WTC11 (cell line): ENCODE results near the gene KRT33A. TPM values are rescaled to one million over a fixed set of nuclear protein-coding genes. Genes with fewer than 3 reads are reported as not detected.
A peak's percentile ranks its signal among the peaks of the same experiment; 100 is the strongest.

Experiments
- ATAC-seq: fragments of 200-7000 bp; cut with Tn5 transposase; 2 replicates; pipeline ENCODE4 v1.10.0; 2021; ENCODE audit warnings: mild to moderate bottlenecking, moderate library complexity
- CTCF ChIA-PET: fragments of 300-600 bp; sonication (Branson Sonifier 250); formaldehyde crosslinking; loops from one replicate; lab custom pipeline; 2021; ENCODE audit warnings: antibody characterized with exemption; lab: Charles Lee
- POLR2A ChIA-PET: fragments of 350-600 bp; sonication (Branson Sonifier 250); formaldehyde crosslinking; loops from one replicate; lab custom pipeline; 2021; ENCODE audit warnings: antibody characterized with exemption; lab: Charles Lee
- DNase-seq: peaks from one replicate; pipeline ENCODE4 v3.0.0; 2021; ENCODE audit warnings: low spot score
- H3K27ac Mint-ChIP-seq: 2 replicates; pipeline ENCODE4 v1.8.0; 2021; ENCODE audit warnings: mixed read lengths
- H3K27me3 Mint-ChIP-seq: 2 replicates; pipeline ENCODE4 v1.8.0; 2021; ENCODE audit warnings: low read depth, mild to moderate bottlenecking, moderate library complexity, mixed read lengths
- H3K36me3 Mint-ChIP-seq: 2 replicates; pipeline ENCODE4 v1.8.0; 2021; ENCODE audit warnings: mixed read lengths
- H3K4me1 Mint-ChIP-seq: 2 replicates; pipeline ENCODE4 v1.8.0; 2022; ENCODE audit warnings: mixed read lengths
- H3K4me3 Mint-ChIP-seq: 2 replicates; pipeline ENCODE4 v1.8.0; 2021; ENCODE audit warnings: mild to moderate bottlenecking, moderate library complexity, mixed read lengths
- H3K9me3 Mint-ChIP-seq: 2 replicates; pipeline ENCODE4 v1.8.0; 2021; ENCODE audit warnings: mixed read lengths
- ATF2 ChIP-seq: sonication (generic); formaldehyde crosslinking; IDR thresholded peaks from 2 replicates; pipeline ENCODE4 v1.8.1; 2022; ENCODE audit warnings: low read depth, missing genetic modification reagents, borderline replicate concordance
- CDX4 ChIP-seq: fragments of 250-450 bp; sonication (Bioruptor Pico); IDR thresholded peaks from 2 replicates; pipeline ENCODE4 v1.9.0; 2021; ENCODE audit warnings: moderate library complexity, mild to moderate bottlenecking, inconsistent platforms, borderline replicate concordance
- CREM ChIP-seq: sonication (generic); formaldehyde crosslinking; IDR thresholded peaks from 2 replicates; pipeline ENCODE4 v1.8.1; 2022; ENCODE audit warnings: mild to moderate bottlenecking, missing genetic modification reagents, moderate library complexity
- CTCF ChIP-seq: fragments of 200-600 bp; IDR thresholded peaks from 2 replicates; pipeline ENCODE4 v1.8.0; 2022; ENCODE audit warnings: antibody characterized with exemption
- EMX1 ChIP-seq: fragments of 250-450 bp; sonication (Bioruptor Pico); IDR thresholded peaks from 2 replicates; pipeline ENCODE4 v1.8.0; 2021; ENCODE audit warnings: mild to moderate bottlenecking
- FOXP4 ChIP-seq: sonication (generic); formaldehyde crosslinking; IDR thresholded peaks from 2 replicates; pipeline ENCODE4 v1.8.0; 2022; ENCODE audit warnings: mild to moderate bottlenecking, missing genetic modification reagents
- GABPB1 ChIP-seq: sonication (generic); formaldehyde crosslinking; IDR thresholded peaks from 2 replicates; pipeline ENCODE4 v1.8.1; 2023; ENCODE audit warnings: mild to moderate bottlenecking, missing genetic modification reagents
- IRF1 ChIP-seq: sonication (generic); formaldehyde crosslinking; IDR thresholded peaks from 2 replicates; pipeline ENCODE4 v1.8.0; 2023; ENCODE audit warnings: missing genetic modification reagents
- KAT7 ChIP-seq: sonication (generic); formaldehyde crosslinking; IDR thresholded peaks from 2 replicates; pipeline ENCODE4 v1.8.1; 2023; ENCODE audit warnings: missing genetic modification reagents, mild to moderate bottlenecking, borderline replicate concordance
- NR3C1 ChIP-seq: sonication (generic); formaldehyde crosslinking; conservative IDR thresholded peaks from 2 replicates; pipeline ENCODE4 v1.8.1; 2023; ENCODE audit warnings: low read depth, mild to moderate bottlenecking, missing genetic modification reagents
- OVOL2 ChIP-seq: fragments of 250-450 bp; sonication (Bioruptor Pico); IDR thresholded peaks from 2 replicates; pipeline ENCODE4 v1.9.0; 2021; ENCODE audit warnings: mild to moderate bottlenecking, borderline replicate concordance
- SMAD4 ChIP-seq: sonication (generic); formaldehyde crosslinking; IDR thresholded peaks from 2 replicates; pipeline ENCODE4 v1.8.0; 2022; ENCODE audit warnings: mild to moderate bottlenecking, missing genetic modification reagents
- ZNF423 ChIP-seq: fragments of 250-450 bp; sonication (Bioruptor Pico); IDR thresholded peaks from 2 replicates; pipeline ENCODE4 v2.1.2; 2022; ENCODE audit warnings: mild to moderate bottlenecking, moderate library complexity
- total RNA-seq: library from RNA; stranded (reverse); gene quantifications from 3 replicates; pipeline ENCODE4 v1.2.3, GENCODE V29; 2021

The KRT33A gene
- total RNA-seq, 1 experiment from 2014 or later, result not detected

- TF ChIP-seq CDX4 (CRISPR knock-in tag) (no peak), OVOL2 (no peak), ZNF423 (CRISPR knock-in tag) (no peak), GABPB1 (CRISPR knock-in tag) (no peak), KAT7 (CRISPR knock-in tag) (no peak)
These were observed 18.4 kb downstream of the KRT33A start (continued) for GRCh38 chr17:41332239-41332638.

GRCh38 chr17:41331606-41332005, 19.0 kb downstream of the KRT33A start:
- no peak for DNase-seq
- no peaks in the 10 kb centered on the region for H3K4me1 Mint-ChIP-seq
- POLR2A ChIA-PET, result no interaction called here
- no peak for ATAC-seq
- no peak overlapping the region for H3K27ac Mint-ChIP-seq
- no peak overlapping the region for H3K4me3 Mint-ChIP-seq
- no peaks in the 10 kb centered on the region for H3K9me3 Mint-ChIP-seq
- H3K27me3 Mint-ChIP-seq, result no peaks in the 10 kb centered on the region
- CTCF ChIA-PET, result no interaction called here
- H3K36me3 Mint-ChIP-seq, result no peaks in the 10 kb centered on the region
- TF ChIP-seq EMX1 (no peak), CREM (CRISPR knock-in tag) (no peak), SMAD4 (CRISPR knock-in tag) (no peak), ATF2 (CRISPR knock-in tag) (no peak)

- no peak overlapping the region for H3K27ac Mint-ChIP-seq
These were observed 21.2 kb downstream of the KRT33A start for GRCh38 chr17:41329279-41329948.

More at GRCh38 chr17:41329279-41329948, 21.2 kb downstream of the KRT33A start:
- DNase-seq, result peak; percentile 76
- ATAC-seq, result peak; percentile 90
- ChIA-PET CTCF (interaction anchor here (0.9 to 3.3 kb wide), 10 partner anchors 10 to 466 kb away, joined by 3 to 17 read pairs (median 8); no protein-coding TSS in a partner anchor), POLR2A (no interaction called here)
- TF ChIP-seq NR3C1 (CRISPR knock-in tag) (no peak), ZNF423 (CRISPR knock-in tag) (no peak), CTCF (peak; percentile 86), FOXP4 (CRISPR knock-in tag) (no peak), IRF1 (CRISPR knock-in tag) (no peak)
- H3K4me3 Mint-ChIP-seq, result no peak overlapping the region
- H3K36me3 Mint-ChIP-seq, result no peaks in the 10 kb centered on the region
- no peaks in the 10 kb centered on the region for H3K27me3 Mint-ChIP-seq
- H3K4me1 Mint-ChIP-seq, result no peaks in the 10 kb centered on the region
- no peaks in the 10 kb centered on the region for H3K9me3 Mint-ChIP-seq
